OCI-LY7 (cell line): ENCODE data around the gene MMP1. TPM values are rescaled to one million over a fixed set of nuclear protein-coding genes. Genes with fewer than 3 reads are reported as not detected.

Experiments used
- BruUV-seq: library from RNA; stranded (reverse); fragments of 400-500 nt; replicated peaks from 2 replicates; lab custom pipeline; 2021; lab: Mats Ljungman, UMichigan
- CTCF ChIA-PET: fragments of 300-600 bp; sonication (Branson Sonifier 250); formaldehyde crosslinking; loops from one replicate; lab custom pipeline; 2022; ENCODE audit warnings: antibody characterized with exemption; ENCODE audit not compliant: unreplicated experiment; lab: Charles Lee
- POLR2A ChIA-PET: fragments of 300-600 bp; sonication (Branson Sonifier 250); formaldehyde crosslinking; loops from one replicate; lab custom pipeline; 2022; ENCODE audit warnings: antibody characterized with exemption; lab: Charles Lee
- DNase-seq: peaks from one replicate; pipeline ENCODE4 v3.0.0-alpha.2; 2015; ENCODE audit warnings: low spot score
- H2AFZ ChIP-seq: fragments of 200-600 bp; sonication (generic), shearing (Covaris generic); 2 replicates; pipeline ENCODE4 v1.6.1; 2014; ENCODE audit warnings: mild to moderate bottlenecking, antibody characterized with exemption, low read length, moderate library complexity
- H3K27ac ChIP-seq: fragments of 200-600 bp; sonication (generic); 2 replicates; pipeline ENCODE4 v1.5.1; 2014; ENCODE audit warnings: mixed run types, low read depth, mild to moderate bottlenecking, moderate library complexity, low read length, inconsistent platforms; ENCODE audit not compliant: poor library complexity, severe bottlenecking
- H3K36me3 ChIP-seq: fragments of 200-600 bp; sonication (generic); 2 replicates; pipeline ENCODE4 v1.6.1; 2014; ENCODE audit warnings: mild to moderate bottlenecking, antibody characterized with exemption, low read length, moderate library complexity, mixed read lengths; ENCODE audit not compliant: insufficient read depth
- H3K4me1 ChIP-seq: fragments of 200-600 bp; sonication (generic); 2 replicates; pipeline ENCODE4 v1.5.1; 2014; ENCODE audit warnings: mild to moderate bottlenecking, low read length; ENCODE audit not compliant: insufficient read depth, poor library complexity, severe bottlenecking
- H3K4me2 ChIP-seq: fragments of 200-600 bp; sonication (generic); 2 replicates; pipeline ENCODE4 v1.6.1; 2014; ENCODE audit warnings: mild to moderate bottlenecking, low read length
- H3K4me3 ChIP-seq: fragments of 200-600 bp; sonication (generic); 2 replicates; pipeline ENCODE4 v1.5.1; 2014; ENCODE audit warnings: mild to moderate bottlenecking, low read depth, low read length; ENCODE audit not compliant: poor library complexity, severe bottlenecking
- H3K79me2 ChIP-seq: fragments of 200-600 bp; sonication (generic); 2 replicates; pipeline ENCODE4 v1.6.1; 2016; ENCODE audit warnings: low read depth, mild to moderate bottlenecking, low read length, moderate library complexity, mixed read lengths; ENCODE audit not compliant: insufficient read depth
- H3K9me2 ChIP-seq: fragments of 200-600 bp; sonication (generic); 2 replicates; pipeline ENCODE4 v1.6.1; 2016; ENCODE audit warnings: mild to moderate bottlenecking, low read length, mixed read lengths; ENCODE audit not compliant: insufficient read depth
- H3K9me3 ChIP-seq: fragments of 200-600 bp; sonication (generic); 2 replicates; pipeline ENCODE4 v1.6.1; 2014; ENCODE audit warnings: mild to moderate bottlenecking, mixed run types, low read length, mixed read lengths
- H4K20me1 ChIP-seq: fragments of 200-600 bp; sonication (generic); 2 replicates; pipeline ENCODE4 v1.6.1; 2014; ENCODE audit warnings: mild to moderate bottlenecking, antibody characterized with exemption, low read length, moderate library complexity, mixed read lengths; ENCODE audit not compliant: insufficient read depth
- EZH2phosphoT487 ChIP-seq: fragments of 200-600 bp; sonication (generic); IDR thresholded peaks from 2 replicates; pipeline ENCODE4 v1.6.1; 2018; ENCODE audit warnings: low read depth, borderline replicate concordance, mild to moderate bottlenecking, mixed run types, antibody characterized with exemption, low read length, moderate library complexity, mixed read lengths
- intact Hi-C: fragments of 100-400 bp; cut with micrococcal nuclease; formaldehyde crosslinking; loops from one replicate; pipeline ENCODE4 v1.10.0; 2022; ENCODE audit not compliant: unreplicated experiment
- total RNA-seq, 2 experiments: library from RNA; depleted of rRNA in 1 of 2; stranded (reverse); fragments of >200 nt in 1 of 2; shearing (Covaris generic) in 1 of 2; gene quantifications; 2 replicates each; pipeline ENCODE4 v1.2.3, GENCODE V29; 2014 to 2022
- TF ChIP-seq, protein P1 (sequence below): fragments of 200-600 bp; sonication (generic); conservative IDR thresholded peaks from 2 replicates; pipeline ENCODE4 v1.5.1; 2014; ENCODE audit warnings: mild to moderate bottlenecking, antibody characterized with exemption, low read length, moderate library complexity, mixed read lengths

MMP1 gene
- total RNA-seq, 2 experiments from 2014 or later = not detected

GRCh38 chr11:102788334-102788995 lies 9.5 kb downstream of the MMP1 start:
- no peak overlapping the region for H2AFZ ChIP-seq
- H3K27ac ChIP-seq = no peak overlapping the region
- POLR2A ChIA-PET = no interaction called here
- DNase-seq = no peak
- no peaks in the 10 kb centered on the region for H4K20me1 ChIP-seq
- H3K9me2 ChIP-seq = no peaks in the 10 kb centered on the region
- no peak for TF ChIP-seq EZH2phosphoT487
- TF ChIP-seq, protein P1, sequence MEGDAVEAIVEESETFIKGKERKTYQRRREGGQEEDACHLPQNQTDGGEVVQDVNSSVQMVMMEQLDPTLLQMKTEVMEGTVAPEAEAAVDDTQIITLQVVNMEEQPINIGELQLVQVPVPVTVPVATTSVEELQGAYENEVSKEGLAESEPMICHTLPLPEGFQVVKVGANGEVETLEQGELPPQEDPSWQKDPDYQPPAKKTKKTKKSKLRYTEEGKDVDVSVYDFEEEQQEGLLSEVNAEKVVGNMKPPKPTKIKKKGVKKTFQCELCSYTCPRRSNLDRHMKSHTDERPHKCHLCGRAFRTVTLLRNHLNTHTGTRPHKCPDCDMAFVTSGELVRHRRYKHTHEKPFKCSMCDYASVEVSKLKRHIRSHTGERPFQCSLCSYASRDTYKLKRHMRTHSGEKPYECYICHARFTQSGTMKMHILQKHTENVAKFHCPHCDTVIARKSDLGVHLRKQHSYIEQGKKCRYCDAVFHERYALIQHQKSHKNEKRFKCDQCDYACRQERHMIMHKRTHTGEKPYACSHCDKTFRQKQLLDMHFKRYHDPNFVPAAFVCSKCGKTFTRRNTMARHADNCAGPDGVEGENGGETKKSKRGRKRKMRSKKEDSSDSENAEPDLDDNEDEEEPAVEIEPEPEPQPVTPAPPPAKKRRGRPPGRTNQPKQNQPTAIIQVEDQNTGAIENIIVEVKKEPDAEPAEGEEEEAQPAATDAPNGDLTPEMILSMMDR = no peak
- H3K4me3 ChIP-seq = no peak overlapping the region
- BruUV-seq = no TSS peak
- H3K36me3 ChIP-seq = no peaks in the 10 kb centered on the region
- H3K79me2 ChIP-seq = no peaks in the 10 kb centered on the region
- no peaks in the 10 kb centered on the region for H3K4me1 ChIP-seq
- intact Hi-C loops = no loop called here
- CTCF ChIA-PET = no interaction called here
- H3K9me3 ChIP-seq = no peaks in the 10 kb centered on the region
- no peak overlapping the region for H3K4me2 ChIP-seq

DNA sequence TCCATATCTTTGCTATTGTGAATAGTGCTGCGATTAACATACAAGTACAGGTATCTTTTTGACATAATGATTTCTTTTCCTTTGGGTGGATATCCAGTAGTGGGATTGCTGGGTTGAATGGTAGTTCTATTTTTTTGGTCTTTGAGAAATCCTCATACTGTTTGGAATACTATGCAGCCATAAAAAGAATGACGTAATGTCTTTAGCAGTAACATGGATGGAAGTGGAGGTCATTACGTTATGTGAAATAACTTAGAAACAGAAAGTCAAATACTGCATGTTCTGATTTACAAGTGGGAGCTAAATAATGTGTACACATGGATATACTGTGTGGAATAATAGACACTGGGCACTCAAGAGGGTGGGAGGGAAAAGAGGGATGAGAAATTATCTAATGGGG lies 13.6 kb downstream of the MMP1 start:
- Histone ChIP-seq H2AFZ (no peak overlapping the region), H3K4me3 (no peak overlapping the region), H3K9me3 (no peaks in the 10 kb centered on the region), H3K79me2 (no peaks in the 10 kb centered on the region), H3K9me2 (no peaks in the 10 kb centered on the region), H3K4me2 (no peak overlapping the region), H3K36me3 (no peaks in the 10 kb centered on the region), H4K20me1 (no peaks in the 10 kb centered on the region), H3K4me1 (no peaks in the 10 kb centered on the region), H3K27ac (no peak overlapping the region)
- ChIA-PET CTCF (no interaction called here), POLR2A (interaction anchor here (0.6 to 0.7 kb wide), 4 partner anchors 8 to 1135 kb away, joined by 3 to 5 read pairs (median 4); no protein-coding TSS in a partner anchor)
- TF ChIP-seq EZH2phosphoT487 = no peak
- TF ChIP-seq, protein P1 = no peak
- intact Hi-C loops = no loop called here
- BruUV-seq = no TSS peak
- no peak for DNase-seq

DNA sequence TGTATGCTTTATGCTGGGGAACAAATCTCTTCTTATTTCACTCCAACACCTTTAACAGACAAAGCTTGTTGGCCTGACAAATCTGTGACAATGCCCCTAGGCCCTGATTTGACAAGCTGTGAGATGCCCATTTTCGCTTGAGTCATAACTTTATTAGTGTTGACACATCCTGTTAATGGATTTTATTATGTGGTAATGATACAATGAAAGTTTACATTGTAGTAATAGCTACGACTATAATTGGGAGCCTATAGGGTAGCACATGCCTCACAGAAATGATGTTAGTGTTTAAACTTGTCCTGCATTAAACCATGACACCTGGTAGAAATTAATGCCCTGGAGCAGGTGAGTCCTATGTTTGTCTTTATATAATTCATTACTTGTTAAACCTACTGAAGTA lies 14.2 kb downstream of the MMP1 start:
- no peaks in the 10 kb centered on the region for H3K9me2 ChIP-seq
- no peak overlapping the region for H3K4me2 ChIP-seq
- no peak overlapping the region for H3K4me3 ChIP-seq
- H3K79me2 ChIP-seq = no peaks in the 10 kb centered on the region
- no peak overlapping the region for H2AFZ ChIP-seq
- no peaks in the 10 kb centered on the region for H4K20me1 ChIP-seq
- TF ChIP-seq EZH2phosphoT487 = no peak
- TF ChIP-seq, protein P1 = no peak
- H3K9me3 ChIP-seq = no peaks in the 10 kb centered on the region
- H3K36me3 ChIP-seq = no peaks in the 10 kb centered on the region
- H3K27ac ChIP-seq = no peak overlapping the region
- intact Hi-C loops = no loop called here
- no peak for DNase-seq
- no TSS peak for BruUV-seq
- POLR2A ChIA-PET = interaction anchor here (0.6 to 0.7 kb wide), 3 partner anchors 9 to 830 kb away, joined by 3 to 5 read pairs (median 4); no protein-coding TSS in a partner anchor
- CTCF ChIA-PET = no interaction called here
- H3K4me1 ChIP-seq = no peaks in the 10 kb centered on the region
